K562 (cell line): ENCODE data around the gene DBF4B. TPM values are rescaled to one million over a fixed set of nuclear protein-coding genes. Genes with fewer than 3 reads are reported as not detected.

Experiments
- ASH1L ChIP-seq: fragments of 450-650 bp; IDR thresholded peaks from 2 replicates; pipeline ENCODE4 v1.6.1; 2018; ENCODE audit warnings: borderline replicate concordance, mild to moderate bottlenecking, low read depth; ENCODE audit not compliant: partially characterized antibody
- BDP1 ChIP-seq: IDR thresholded peaks from 3 replicates; pipeline ENCODE4 v1.6.1; 2011; ENCODE audit not compliant: insufficient read length, insufficient read depth
- E2F1 ChIP-seq: sonication (generic); formaldehyde crosslinking; IDR thresholded peaks from 2 replicates; pipeline ENCODE4 v1.8.1; 2023; ENCODE audit warnings: mild to moderate bottlenecking, missing genetic modification reagents, moderate library complexity
- ETV1 ChIP-seq: fragments of 450-650 bp; conservative IDR thresholded peaks from 2 replicates; pipeline ENCODE4 v1.6.1; 2016; ENCODE audit warnings: missing genetic modification characterization, control low read depth, low read depth, missing compliant biosample characterization
- HDAC1 ChIP-seq, 2 experiments: fragments of 450-650 bp; IDR thresholded peaks; 2 replicates each; pipeline ENCODE4 v1.6.1; 2016 to 2017; ENCODE audit warnings: inconsistent platforms in 1 of 2, mild to moderate bottlenecking in 1 of 2, moderate library complexity in 1 of 2
- L3MBTL2 ChIP-seq: fragments of 450-650 bp; IDR thresholded peaks from 2 replicates; pipeline ENCODE4 v1.6.1; 2016; ENCODE audit warnings: mild to moderate bottlenecking, moderate library complexity
- NFXL1 ChIP-seq: fragments of 450-650 bp; formaldehyde crosslinking; IDR thresholded peaks from 2 replicates; pipeline ENCODE4 v1.4.0; 2021; ENCODE audit warnings: mild to moderate bottlenecking
- PHB ChIP-seq: fragments of 250-450 bp; sonication (Bioruptor Pico); IDR thresholded peaks from 2 replicates; pipeline ENCODE4 v1.5.0; 2021
- PHF8 ChIP-seq: fragments of 200-600 bp; sonication (generic); IDR thresholded peaks from 2 replicates; pipeline ENCODE4 v1.6.1; 2012; ENCODE audit warnings: mixed run types, mild to moderate bottlenecking, inconsistent platforms, low read length, moderate library complexity, borderline replicate concordance
- RAD51 ChIP-seq: fragments of 450-650 bp; IDR thresholded peaks from 2 replicates; pipeline ENCODE4 v1.7.1; 2016; ENCODE audit warnings: low read depth, mild to moderate bottlenecking, borderline replicate concordance
- SMARCB1 ChIP-seq: IDR thresholded peaks from 2 replicates; pipeline ENCODE4 v1.6.1; 2011; ENCODE audit warnings: improper control_type of control experiment, low read depth; ENCODE audit not compliant: insufficient read length
- USF1 ChIP-seq: sonication (generic); formaldehyde crosslinking; IDR thresholded peaks from 2 replicates; pipeline ENCODE4 v1.9.0; 2022; ENCODE audit warnings: mild to moderate bottlenecking, missing genetic modification reagents
- ZBTB49 ChIP-seq: sonication (generic); formaldehyde crosslinking; IDR thresholded peaks from 2 replicates; pipeline ENCODE4 v1.8.0; 2022; ENCODE audit warnings: missing genetic modification reagents, mild to moderate bottlenecking, borderline replicate concordance
- ZNF282 ChIP-seq: sonication (generic); formaldehyde crosslinking; IDR thresholded peaks from 2 replicates; pipeline ENCODE4 v1.8.1; 2023; ENCODE audit warnings: missing genetic modification reagents
- polyA plus RNA-seq, 8 experiments: library from polyadenylated mRNA; depleted of rRNA in 4 of 8; stranded (reverse) in 5 of 8; unstranded in 3 of 8; fragments of >200 nt; fragmentation: Nextera tagmentation in 2 of 8; fragmentation: Illumina TruSeq in 1 of 8; extraction: Ambion mirVana in 2 of 8; extraction: Trizol in 1 of 8; gene quantifications; 2 replicates each; pipeline versions ENCODE4 v1.2.1 to v1.2.3, GENCODE V29; 2011 to 2014; ENCODE audit warnings: inconsistent platforms in 1 of 8, missing spikeins in 1 of 8
- total RNA-seq, 7 experiments: library from RNA; depleted of rRNA in 6 of 7; stranded (reverse); fragments of >200 nt in 6 of 7; fragmentation: Illumina TruSeq in 2 of 7; extraction: Trizol in 2 of 7; gene quantifications; 2 replicates each; pipeline versions ENCODE4 v1.2.1 to v1.2.3, GENCODE V29; 2011 to 2021; ENCODE audit warnings: low replicate concordance in 1 of 7
- TF ChIP-seq, protein P1 (sequence below): IDR thresholded peaks from 2 replicates; pipeline ENCODE4 v1.6.1; 2012; ENCODE audit warnings: low read depth, low read length, improper control_type of control experiment, borderline replicate concordance
- TF ChIP-seq, protein P2 (sequence below): fragments of 250-450 bp; sonication (Bioruptor Pico); IDR thresholded peaks from 2 replicates; pipeline ENCODE4 v1.8.0; 2021; ENCODE audit warnings: moderate library complexity, mild to moderate bottlenecking, inconsistent platforms
- TF ChIP-seq, protein P3 (sequence below), 2 experiments: IDR thresholded peaks; 2 replicates each; pipeline ENCODE4 v1.6.1; 2011; ENCODE audit warnings: borderline replicate concordance in 1 of 2, control low read depth in 1 of 2, low read depth in 1 of 2, low read length in 1 of 2, mild to moderate bottlenecking in 1 of 2, mixed read lengths in 1 of 2, moderate library complexity in 1 of 2; ENCODE audit not compliant: insufficient read depth in 1 of 2, insufficient read length in 1 of 2, poor library complexity in 1 of 2, severe bottlenecking in 1 of 2; ENCODE audit errors: extremely low read depth in 1 of 2

The DBF4B gene
- total and polyA plus RNA-seq, 9 of the 15 experiments (the other 6 are each of a cell fraction or from before 2014, with no cell fraction given) = 2.5 to 26.9 (median 14.6) TPM

DNA sequence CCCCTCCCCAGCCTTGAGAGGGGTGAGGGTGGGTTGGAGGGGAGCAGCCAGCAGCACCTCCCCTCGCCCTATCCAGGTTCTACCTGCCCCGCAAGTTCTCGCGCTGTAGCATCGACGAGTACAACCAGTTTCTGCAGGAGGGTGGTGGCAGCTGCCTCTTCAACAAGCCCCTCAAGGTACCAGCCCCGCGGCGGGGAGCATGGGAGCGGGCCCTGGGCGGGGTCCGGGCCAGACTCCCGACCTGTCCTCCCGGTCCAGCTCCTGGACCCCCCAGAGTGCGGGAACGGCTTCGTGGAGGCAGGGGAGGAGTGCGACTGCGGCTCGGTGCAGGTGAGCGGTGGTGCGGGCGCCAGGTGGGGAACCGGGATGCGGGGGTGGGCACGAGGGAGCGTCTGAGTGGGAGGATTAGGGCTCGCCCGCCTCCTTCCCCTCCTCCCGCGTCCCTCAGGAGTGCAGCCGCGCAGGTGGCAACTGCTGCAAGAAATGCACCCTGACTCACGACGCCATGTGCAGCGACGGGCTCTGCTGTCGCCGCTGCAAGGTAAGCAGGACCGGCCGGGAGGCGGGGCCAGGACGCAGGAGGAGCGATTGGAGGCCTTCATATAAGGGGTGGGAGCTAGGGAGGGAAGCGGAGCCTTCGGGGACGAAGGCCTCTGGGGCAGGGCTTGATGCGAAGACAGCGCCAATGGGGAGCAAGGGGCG lies 66.8 kb downstream of the DBF4B start (continued):
- TF ChIP-seq, protein P1, sequence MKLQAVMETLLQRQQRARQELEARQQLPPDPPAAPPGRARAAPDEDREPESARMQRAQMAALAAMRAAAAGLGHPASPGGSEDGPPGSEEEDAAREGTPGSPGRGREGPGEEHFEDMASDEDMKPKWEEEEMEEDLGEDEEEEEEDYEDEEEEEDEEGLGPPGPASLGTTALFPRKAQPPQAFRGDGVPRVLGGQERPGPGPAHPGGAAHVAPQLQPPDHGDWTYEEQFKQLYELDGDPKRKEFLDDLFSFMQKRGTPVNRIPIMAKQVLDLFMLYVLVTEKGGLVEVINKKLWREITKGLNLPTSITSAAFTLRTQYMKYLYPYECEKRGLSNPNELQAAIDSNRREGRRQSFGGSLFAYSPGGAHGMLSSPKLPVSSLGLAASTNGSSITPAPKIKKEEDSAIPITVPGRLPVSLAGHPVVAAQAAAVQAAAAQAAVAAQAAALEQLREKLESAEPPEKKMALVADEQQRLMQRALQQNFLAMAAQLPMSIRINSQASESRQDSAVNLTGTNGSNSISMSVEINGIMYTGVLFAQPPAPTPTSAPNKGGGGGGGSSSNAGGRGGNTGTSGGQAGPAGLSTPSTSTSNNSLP = no peak
- TF ChIP-seq BDP1 (no peak), SMARCB1 (no peak), RAD51 (0 out of 2 replicates have a peak, but pooled peaks have one; percentile 10), E2F1 (CRISPR knock-in tag) (no peak), HDAC1 (IDR thresholded peaks at IDR 0.05) (peak in 1 of 2 experiments; percentile 88; a peak in 2 of 4 replicates), USF1 (CRISPR knock-in tag) (no peak), PHB (CRISPR knock-in tag) (no peak), ZBTB49 (peak; percentile 49; the same call in 1 of the 2 replicates), L3MBTL2 (peak; percentile 69), ETV1 (tag) (no peak), PHF8 (peak; percentile 51; the same call in 1 of the 2 replicates), ZNF282 (CRISPR knock-in tag) (0 out of 2 replicates have a peak, but pooled peaks have one; percentile 49), NFXL1 (CRISPR knock-in tag) (no peak), ASH1L (no peak)
- TF ChIP-seq, protein P2, sequence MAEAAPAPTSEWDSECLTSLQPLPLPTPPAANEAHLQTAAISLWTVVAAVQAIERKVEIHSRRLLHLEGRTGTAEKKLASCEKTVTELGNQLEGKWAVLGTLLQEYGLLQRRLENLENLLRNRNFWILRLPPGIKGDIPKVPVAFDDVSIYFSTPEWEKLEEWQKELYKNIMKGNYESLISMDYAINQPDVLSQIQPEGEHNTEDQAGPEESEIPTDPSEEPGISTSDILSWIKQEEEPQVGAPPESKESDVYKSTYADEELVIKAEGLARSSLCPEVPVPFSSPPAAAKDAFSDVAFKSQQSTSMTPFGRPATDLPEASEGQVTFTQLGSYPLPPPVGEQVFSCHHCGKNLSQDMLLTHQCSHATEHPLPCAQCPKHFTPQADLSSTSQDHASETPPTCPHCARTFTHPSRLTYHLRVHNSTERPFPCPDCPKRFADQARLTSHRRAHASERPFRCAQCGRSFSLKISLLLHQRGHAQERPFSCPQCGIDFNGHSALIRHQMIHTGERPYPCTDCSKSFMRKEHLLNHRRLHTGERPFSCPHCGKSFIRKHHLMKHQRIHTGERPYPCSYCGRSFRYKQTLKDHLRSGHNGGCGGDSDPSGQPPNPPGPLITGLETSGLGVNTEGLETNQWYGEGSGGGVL (CRISPR knock-in tag) = no peak
- TF ChIP-seq, protein P3, sequence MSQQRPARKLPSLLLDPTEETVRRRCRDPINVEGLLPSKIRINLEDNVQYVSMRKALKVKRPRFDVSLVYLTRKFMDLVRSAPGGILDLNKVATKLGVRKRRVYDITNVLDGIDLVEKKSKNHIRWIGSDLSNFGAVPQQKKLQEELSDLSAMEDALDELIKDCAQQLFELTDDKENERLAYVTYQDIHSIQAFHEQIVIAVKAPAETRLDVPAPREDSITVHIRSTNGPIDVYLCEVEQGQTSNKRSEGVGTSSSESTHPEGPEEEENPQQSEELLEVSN (IDR thresholded peaks at IDR 0.05; ENCODE audit: borderline replicate concordance in 1 of 2, extremely low read depth in 1 of 2, insufficient read depth in 1 of 2, insufficient read length in 1 of 2, low read depth in 1 of 2, low read length in 1 of 2, poor library complexity in 1 of 2, severe bottlenecking in 1 of 2) = peak; percentile 61 to 67
